A549 (cell line): ENCODE measurements around the gene FAS. TPM values are rescaled to one million over a fixed set of nuclear protein-coding genes. Genes with fewer than 3 reads are reported as not detected.

Experiments used
- ATAC-seq, 2 experiments: fragments of 200-7000 bp in 1 of 2; fragments of >200 bp in 1 of 2; cut with Nextera tagmentation in 1 of 2; cut with Tn5 transposase in 1 of 2; 3 replicates each; pipeline versions ENCODE4 v1.8.0 to v1.9.1; 2018 to 2020; ENCODE audit warnings: mild to moderate bottlenecking in 1 of 2, moderate library complexity in 1 of 2
- CTCF ChIA-PET: fragments of 300-600 bp; sonication (Branson Sonifier 250); formaldehyde crosslinking; extraction: SDS; loops from one replicate; lab custom pipeline; 2021; ENCODE audit warnings: antibody characterized with exemption, inconsistent platforms; lab: Yijun Ruan, JAX
- POLR2A ChIA-PET: fragments of 350-600 bp; formaldehyde crosslinking; extraction: SDS; loops from one replicate; lab custom pipeline; 2021; ENCODE audit warnings: antibody characterized with exemption, inconsistent platforms; lab: Yijun Ruan, JAX
- DNase-seq, 2 experiments: peaks; one replicate each; pipeline versions ENCODE4 v3.0.0 to v3.0.0-alpha.2; 2011 to 2016; ENCODE audit warnings: low read depth in 1 of 2, low spot score in 1 of 2
- FAIRE-seq: peaks from 2 replicates; lab custom pipeline; 2011; peaks lifted over from hg19 to GRCh38; lab: Jason Lieb, UNC
- H3K27ac ChIP-seq, 2 experiments: fragments of >200 bp; sonication (Bioruptor Twin); formaldehyde crosslinking; 3 replicates each; pipeline ENCODE4 v1.5.1; 2016 to 2017
- H3K4me1 ChIP-seq: fragments of >200 bp; sonication (Bioruptor Twin); formaldehyde crosslinking; 3 replicates; pipeline ENCODE4 v1.6.1; 2016
- H3K4me2 ChIP-seq: fragments of >200 bp; sonication (Bioruptor Twin); formaldehyde crosslinking; 3 replicates; pipeline ENCODE4 v1.6.1; 2016
- H3K4me3 ChIP-seq: fragments of >200 bp; sonication (Bioruptor Twin); formaldehyde crosslinking; 3 replicates; pipeline ENCODE4 v1.5.1; 2016
- H3K9me3 ChIP-seq: fragments of >200 bp; sonication (Bioruptor Twin); formaldehyde crosslinking; 3 replicates; pipeline ENCODE4 v1.6.1; 2016
- BCL3 ChIP-seq: fragments of >200 bp; sonication (Bioruptor Twin); formaldehyde crosslinking; IDR thresholded peaks from 3 replicates; pipeline ENCODE4 v1.6.1; 2016
- CTCF ChIP-seq: fragments of >200 bp; sonication (Bioruptor Twin); formaldehyde crosslinking; IDR thresholded peaks from 3 replicates; pipeline ENCODE4 v1.5.1; 2016
- EHF ChIP-seq: fragments of 250-450 bp; sonication (Bioruptor Pico); IDR thresholded peaks from 2 replicates; pipeline ENCODE4 v1.5.0; 2020; ENCODE audit warnings: mild to moderate bottlenecking
- EHMT2 ChIP-seq: fragments of 200-600 bp; sonication (generic); IDR thresholded peaks from 2 replicates; pipeline ENCODE4 v1.6.1; 2016; ENCODE audit warnings: antibody characterized with exemption, low read depth, mild to moderate bottlenecking, moderate library complexity
- EP300 ChIP-seq, 2 experiments: fragments of >200 bp; sonication (Bioruptor Twin); formaldehyde crosslinking; IDR thresholded peaks; 2 replicates in 1 of 2; 3 replicates in 1 of 2; pipeline ENCODE4 v1.6.1; 2016 to 2017
- FOSB ChIP-seq: fragments of 250-450 bp; sonication (Bioruptor Pico); IDR thresholded peaks from 2 replicates; pipeline ENCODE4 v1.5.0; 2020; ENCODE audit warnings: mild to moderate bottlenecking, moderate library complexity
- HDAC2 ChIP-seq: fragments of 200-600 bp; sonication (generic); IDR thresholded peaks from 2 replicates; pipeline ENCODE4 v1.6.1; 2016
- HES2 ChIP-seq: fragments of >200 bp; sonication (Bioruptor Twin); formaldehyde crosslinking; IDR thresholded peaks from 2 replicates; pipeline ENCODE4 v1.6.1; 2016
- HEYL ChIP-seq: fragments of 250-450 bp; sonication (Bioruptor Pico); IDR thresholded peaks from 2 replicates; pipeline ENCODE4 v1.8.0; 2021; ENCODE audit warnings: mild to moderate bottlenecking, moderate library complexity
- HOXB13 ChIP-seq: fragments of 250-450 bp; sonication (Bioruptor Pico); IDR thresholded peaks from 2 replicates; pipeline ENCODE4 v1.5.0; 2020; ENCODE audit warnings: low read depth, mild to moderate bottlenecking, moderate library complexity
- JUN ChIP-seq, 2 experiments: fragments of >200 bp; sonication (Bioruptor Twin); formaldehyde crosslinking; IDR thresholded peaks; 2 replicates in 1 of 2; 3 replicates in 1 of 2; pipeline ENCODE4 v1.6.1; 2016 to 2017
- JUNB ChIP-seq: fragments of >200 bp; sonication (Bioruptor Twin); formaldehyde crosslinking; IDR thresholded peaks from 2 replicates; pipeline ENCODE4 v1.6.1; 2016
- MAZ ChIP-seq: fragments of 150-350 bp; IDR thresholded peaks from 2 replicates; pipeline ENCODE4 v1.6.1; 2014; ENCODE audit warnings: antibody characterized with exemption, low read depth, low read length, borderline replicate concordance
- NR3C1 ChIP-seq: fragments of >200 bp; sonication (Bioruptor Twin); formaldehyde crosslinking; IDR thresholded peaks from 3 replicates; pipeline ENCODE4 v1.6.1; 2017
- PBX3 ChIP-seq: IDR thresholded peaks from 2 replicates; pipeline ENCODE4 v1.6.1; 2012
- POLR2A ChIP-seq: IDR thresholded peaks from 2 replicates; pipeline ENCODE4 v1.6.1; 2012; ENCODE audit warnings: mild to moderate bottlenecking, low read length
- POLR2AphosphoS2 ChIP-seq: conservative IDR thresholded peaks from 2 replicates; pipeline ENCODE4 v1.6.1; 2012; ENCODE audit warnings: low read length, improper control_type of control experiment, inconsistent platforms
- REST ChIP-seq: fragments of 200-600 bp; sonication (generic); IDR thresholded peaks from 2 replicates; pipeline ENCODE4 v1.6.1; 2016; ENCODE audit warnings: antibody characterized with exemption, mild to moderate bottlenecking, moderate library complexity
- RFX5 ChIP-seq: fragments of 450-650 bp; IDR thresholded peaks from 2 replicates; pipeline ENCODE4 v1.7.1; 2014; ENCODE audit warnings: antibody characterized with exemption, mild to moderate bottlenecking, moderate library complexity
- SREBF2 ChIP-seq: fragments of 450-650 bp; IDR thresholded peaks from 2 replicates; pipeline ENCODE4 v1.6.1; 2014; ENCODE audit warnings: mild to moderate bottlenecking, moderate library complexity
- ZC3H11A ChIP-seq: fragments of 450-650 bp; IDR thresholded peaks from 2 replicates; pipeline ENCODE4 v1.6.1; 2014; ENCODE audit warnings: antibody characterized with exemption, mild to moderate bottlenecking
- ZFP36 ChIP-seq: fragments of 450-650 bp; IDR thresholded peaks from 2 replicates; pipeline ENCODE4 v1.6.1; 2014; ENCODE audit warnings: borderline replicate concordance; ENCODE audit not compliant: partially characterized antibody
- ZSCAN20 ChIP-seq: fragments of 250-450 bp; sonication (Bioruptor Pico); IDR thresholded peaks from 2 replicates; pipeline ENCODE4 v1.8.0; 2022; ENCODE audit warnings: mild to moderate bottlenecking, moderate library complexity
- WGBS: methylation state at CpG from one replicate; pipeline ENCODE4 v1.1.6; 2017; ENCODE audit errors: missing lambda C conversion rate; 5-methylcytosine and 5-hydroxymethylcytosine counted together
- polyA plus RNA-seq, 4 experiments: library from polyadenylated mRNA; depleted of rRNA in 3 of 4; stranded (reverse); fragments of >200 nt; fragmentation: RNase III in 1 of 4; extraction: RNeasy Plus Mini Kit Qiagen cat#74134 plus additional on column Dnase treatment in 1 of 4; gene quantifications; 2 replicates in 3 of 4; 3 replicates in 1 of 4; pipeline ENCODE4 v1.2.3, GENCODE V29; 2011 to 2017

Gene FAS
- polyA plus RNA-seq, 2 of the 4 experiments (the other 2 are of a cell fraction), result 21.0 to 29.5 TPM

GRCh38 chr10:89022734-89023133, 32.1 kb downstream of the FAS start:
- whole genome bisulfite sequencing, result 38% methylated on average over 2 of the region's 2 CpGs
- FAIRE-seq, result no peak
- Histone ChIP-seq H3K27ac (no peak overlapping the region), H3K4me1 (no peaks in the 10 kb centered on the region), H3K4me3 (no peak overlapping the region), H3K9me3 (peaks cover 4% of the 10 kb centered on the region; the same call in 1 of the 3 replicates), H3K4me2 (no peak overlapping the region)
- ChIA-PET POLR2A (no interaction called here), CTCF (interaction anchor here (1.9 to 8.8 kb wide), 4 partner anchors 8 to 195 kb away, joined by 6 to 55 read pairs (median 31); no protein-coding TSS in a partner anchor)
- DNase-seq, result no peak
- ATAC-seq, result no peak
- TF ChIP-seq ZFP36, result no peak
- TF ChIP-seq POLR2A, result no peak
- TF ChIP-seq ZSCAN20, result no peak
- TF ChIP-seq NR3C1, result no peak

- DNase-seq, result no peak
- FAIRE-seq, result no peak
- ChIA-PET POLR2A (no interaction called here), CTCF (interaction anchor here (0.6 to 8.8 kb wide), 5 partner anchors 38 to 192 kb away, joined by 3 to 55 read pairs (median 7); no protein-coding TSS in a partner anchor)
- Histone ChIP-seq H3K27ac (no peak overlapping the region), H3K4me3 (no peak overlapping the region), H3K4me2 (no peak overlapping the region), H3K4me1 (no peaks in the 10 kb centered on the region)
- no peak for ATAC-seq
- TF ChIP-seq POLR2AphosphoS2 (no peak), JUN (IDR thresholded peaks at IDR 0.05) (no peak), HES2 (no peak), FOSB (CRISPR knock-in tag) (no peak), EHF (CRISPR knock-in tag) (no peak), REST (no peak), ZC3H11A (no peak), HDAC2 (no peak), MAZ (no peak), EHMT2 (no peak), PBX3 (no peak), HOXB13 (no peak), HEYL (CRISPR knock-in tag) (no peak)
- TF ChIP-seq, all 56 proteins: peak for 0
- 54% methylated on average over 1 of the region's 1 CpG for WGBS
- H3K9me3 ChIP-seq, result peaks cover under 1% of the 10 kb centered on the region; the same call in 1 of the 3 replicates
These were observed 34.9 kb downstream of the FAS start for GRCh38 chr10:89025453-89025852.

GRCh38 chr10:89029181-89029580, 38.6 kb downstream of the FAS start:
- no peak overlapping the region for H3K27ac ChIP-seq
- WGBS, result 75% methylated on average over 2 of the region's 2 CpGs
- H3K9me3 ChIP-seq, result no peaks in the 10 kb centered on the region
- no peak for ATAC-seq
- no peak overlapping the region for H3K4me3 ChIP-seq
- H3K4me2 ChIP-seq, result no peak overlapping the region; the same call in 2 of the 3 replicates
- CTCF ChIA-PET, result interaction anchor here (0.6 to 4.4 kb wide), 39 partner anchors 9 to 374 kb away, joined by 3 to 90 read pairs (median 6); partner anchors contain the start of gene CH25H
- TF ChIP-seq RFX5 (no peak), CTCF (no peak), EP300 (IDR thresholded peaks at IDR 0.05) (no peak), ZFP36 (no peak), SREBF2 (no peak), JUNB (no peak), BCL3 (no peak)
- TF ChIP-seq, all 56 proteins: peak for 0
- peaks cover 23% of the 10 kb centered on the region for H3K4me1 ChIP-seq
- FAIRE-seq (no peak), DNase-seq (no peak)
- POLR2A ChIA-PET, result no interaction called here
